Right hindlimb (tissue), 1 donor: Measurements from ENCODE around the gene TENM3.

Experiments used
- DNase-seq: peaks from one replicate; pipeline ENCODE4 v3.0.0-alpha.2; 2018

TENM3 gene

DNA sequence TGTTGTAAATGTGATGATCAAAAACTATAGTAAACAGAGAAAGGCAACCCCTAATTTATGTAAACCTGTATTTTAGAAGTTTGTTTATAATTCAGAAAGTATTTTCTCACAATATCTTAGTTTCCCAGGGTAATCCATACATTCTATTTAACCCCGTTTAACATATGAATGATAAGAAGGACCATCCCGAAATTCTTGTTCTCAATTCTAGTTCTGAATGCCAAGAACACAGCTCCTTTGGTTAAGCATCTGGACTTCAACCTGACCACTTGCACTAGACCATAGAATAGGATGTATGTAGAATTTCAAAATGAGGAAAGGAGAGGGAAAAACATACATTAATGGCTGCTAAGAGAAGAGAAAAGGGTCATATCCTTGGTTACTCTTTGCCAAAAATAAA is 227.0 kb downstream of the TENM3 start:
- no peak for DNase-seq

DNA sequence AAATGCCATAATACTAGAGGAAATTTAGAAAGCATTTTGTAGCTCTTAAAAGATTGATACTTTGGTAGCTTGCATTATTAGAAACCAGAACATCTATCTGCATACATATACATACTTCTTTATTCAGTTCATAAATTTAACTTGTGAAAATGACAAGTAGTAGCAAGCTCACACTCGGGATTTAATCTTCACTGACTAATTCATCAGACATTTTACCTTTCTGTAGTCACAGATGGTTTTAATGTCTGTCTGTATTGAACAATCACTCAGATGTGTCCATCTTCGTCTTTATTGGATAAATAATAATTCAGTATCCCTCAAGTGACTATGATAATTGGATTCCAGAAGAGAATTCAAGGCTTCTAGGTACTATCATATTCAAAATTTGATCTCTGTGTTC is 232.3 kb downstream of the TENM3 start:
- no peak for DNase-seq

DNA sequence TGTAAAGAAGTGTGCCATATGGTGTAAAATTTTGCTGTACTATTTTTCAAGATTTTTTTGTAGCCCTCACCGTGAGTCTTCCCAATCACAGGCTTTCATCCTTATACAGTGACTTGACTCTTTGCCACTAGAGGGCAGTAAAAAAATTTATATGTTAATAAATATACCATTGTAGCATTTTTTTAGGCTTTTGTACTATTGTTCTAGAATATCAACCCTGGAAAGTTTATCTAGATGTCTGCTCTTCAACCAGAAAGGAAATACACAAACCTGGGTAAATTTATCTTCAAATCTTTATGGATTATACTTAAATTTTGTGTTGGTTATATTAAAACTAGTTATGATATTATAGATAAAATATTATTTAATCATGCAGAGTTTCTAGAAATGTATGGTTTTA is 235.3 kb downstream of the TENM3 start:
- no peak for DNase-seq

DNA sequence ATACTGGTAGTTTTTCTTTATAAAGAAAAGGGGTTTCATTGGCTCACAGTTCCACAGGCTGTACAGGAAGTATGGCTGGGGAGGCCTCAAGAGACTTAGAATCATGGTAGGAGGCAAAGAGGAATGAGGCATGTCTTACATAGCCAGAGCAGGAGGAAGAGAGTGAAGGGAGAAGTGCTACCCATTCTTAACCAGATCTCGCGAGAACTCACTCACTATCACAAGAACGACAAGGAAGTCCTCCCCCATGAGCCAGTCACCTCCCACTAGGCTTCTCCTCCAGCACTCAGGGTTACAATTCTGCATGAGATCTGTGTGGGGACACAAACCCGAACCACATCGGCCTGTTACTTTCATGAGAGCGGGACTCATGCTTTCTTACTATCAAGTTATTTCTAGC is 240.5 kb downstream of the TENM3 start:
- DNase-seq, result no peak

DNA sequence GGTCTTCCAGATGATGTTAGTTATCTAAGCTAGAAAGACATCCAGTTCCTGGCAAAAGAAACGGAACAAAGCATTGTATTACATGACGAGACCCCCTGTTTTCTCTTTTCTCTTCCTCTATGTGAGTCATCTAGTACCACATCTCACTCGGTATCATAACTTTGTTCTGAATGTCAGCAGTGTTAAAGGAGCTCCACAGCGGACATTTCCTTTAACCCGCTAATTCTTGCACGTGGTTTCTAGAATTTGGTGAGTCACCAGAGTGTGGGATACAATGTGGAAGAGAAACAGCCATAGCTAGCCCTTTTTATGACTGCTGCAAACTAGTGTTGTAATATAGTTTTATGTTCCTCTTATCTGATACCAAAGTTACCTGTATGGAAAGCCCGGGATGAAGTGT is 243.7 kb downstream of the TENM3 start:
- DNase-seq, result no peak

DNA sequence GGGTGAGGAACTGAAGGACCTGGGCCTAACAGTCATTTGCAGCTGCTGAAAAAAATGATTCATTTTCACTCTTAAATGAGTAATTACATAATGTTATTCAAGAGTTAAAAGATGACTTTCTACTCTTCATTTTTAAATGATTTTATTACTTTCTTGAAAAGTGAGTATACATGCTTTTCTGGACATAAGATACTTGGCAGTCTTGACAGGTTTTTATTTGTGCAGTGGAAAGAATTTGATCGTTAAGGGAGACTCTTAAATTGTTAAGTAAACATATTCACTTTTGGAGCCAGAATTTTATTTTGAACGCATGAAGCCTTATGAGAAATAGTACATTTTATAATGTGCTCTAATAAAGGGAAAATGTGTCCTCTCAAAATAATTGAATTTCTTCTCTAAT is 245.7 kb downstream of the TENM3 start:
- no peak for DNase-seq

DNA sequence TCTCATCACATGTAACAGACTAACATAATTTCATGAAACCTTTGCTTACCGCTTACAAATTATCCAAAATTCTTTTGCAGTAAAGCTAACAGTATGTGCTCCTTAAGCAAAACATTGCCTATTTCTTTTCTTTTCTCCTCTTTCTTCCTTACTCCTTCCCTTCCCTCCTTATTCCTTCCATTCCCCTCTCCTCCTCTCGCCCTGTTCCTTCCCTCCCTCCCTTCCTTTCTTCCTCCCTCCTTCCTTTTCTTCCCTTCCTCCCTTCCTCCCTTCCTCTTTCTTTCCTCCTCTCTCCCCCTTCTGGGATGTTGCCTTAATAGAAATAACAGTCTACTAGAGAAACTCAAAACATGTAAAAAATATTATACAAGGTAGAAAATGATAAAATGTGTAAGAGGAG is 246.4 kb downstream of the TENM3 start:
- no peak for DNase-seq

DNA sequence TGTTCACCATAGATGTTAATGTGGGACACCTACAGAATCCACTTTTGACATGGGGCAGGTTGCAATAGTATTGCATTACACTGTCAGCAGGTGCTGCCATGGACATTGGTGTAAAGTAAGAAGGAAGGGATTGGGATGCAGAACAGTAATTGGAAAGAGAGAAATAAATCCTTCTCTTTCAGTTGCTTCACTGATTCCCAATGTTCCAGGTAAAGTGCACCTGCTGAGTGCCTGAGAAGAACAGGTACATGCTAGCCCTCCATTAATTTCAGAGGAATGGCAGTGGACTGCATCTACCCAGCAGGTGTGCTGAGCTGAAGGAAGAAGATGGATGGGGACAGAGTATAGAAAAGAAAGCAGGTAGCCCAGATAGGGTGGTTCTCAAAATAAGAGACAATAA is 248.5 kb downstream of the TENM3 start:
- DNase-seq, result no peak

DNA sequence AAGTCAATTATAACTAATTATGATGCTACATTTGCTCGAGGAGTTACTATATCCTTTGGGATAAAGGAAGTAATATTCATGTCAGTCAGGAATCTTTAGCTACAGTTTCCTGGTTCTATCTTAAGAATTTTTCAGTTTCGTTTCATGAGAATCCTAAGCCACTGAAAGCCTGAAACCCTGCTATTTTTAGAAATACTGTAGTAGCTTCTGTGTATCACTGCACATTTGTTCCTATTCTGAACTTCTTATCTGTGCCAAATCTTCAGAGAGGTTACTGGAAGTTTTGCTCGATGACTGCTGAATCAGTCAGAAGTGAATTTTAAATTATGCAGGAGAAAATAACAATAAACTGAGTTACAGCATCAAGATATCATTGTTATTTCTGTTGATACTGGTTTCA is 249.2 kb downstream of the TENM3 start:
- DNase-seq, result no peak

DNA sequence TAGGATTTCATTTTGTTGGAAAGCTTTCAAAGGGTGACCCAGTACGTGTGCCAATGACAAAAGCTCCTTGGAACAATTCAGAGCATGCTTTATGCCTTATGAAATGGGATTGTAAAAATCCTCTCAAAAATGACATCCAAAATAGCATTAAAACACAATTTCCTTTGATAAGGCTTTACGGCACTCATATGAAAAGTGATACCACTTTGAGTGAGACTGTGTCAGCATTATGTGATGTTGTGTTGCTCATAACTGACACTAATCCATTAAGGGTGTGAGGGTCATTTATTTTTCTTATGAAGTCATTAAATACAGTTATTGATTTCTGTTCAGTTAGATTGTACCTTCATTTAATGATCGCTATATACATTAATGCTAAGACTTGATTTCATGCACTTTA is 250.2 kb downstream of the TENM3 start:
- no peak for DNase-seq

DNA sequence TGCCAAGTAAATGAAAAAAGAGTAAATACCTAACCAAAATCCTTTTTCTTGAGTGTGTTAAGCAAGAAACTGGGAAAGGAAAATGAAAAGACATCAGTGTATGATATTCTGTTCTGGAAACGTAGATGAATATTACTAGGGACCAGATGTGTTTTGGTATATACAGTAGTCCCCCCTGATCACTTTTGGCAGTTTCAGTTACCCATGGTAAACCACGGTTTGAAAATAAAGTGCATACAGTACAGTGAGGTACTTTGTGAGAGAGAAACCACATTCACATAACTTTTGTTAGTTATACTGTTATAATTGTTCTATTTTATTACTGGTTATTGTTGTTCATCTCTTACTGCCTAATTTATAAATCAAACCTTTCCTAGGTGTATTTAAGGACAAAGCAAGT is 250.9 kb downstream of the TENM3 start:
- no peak for DNase-seq

DNA sequence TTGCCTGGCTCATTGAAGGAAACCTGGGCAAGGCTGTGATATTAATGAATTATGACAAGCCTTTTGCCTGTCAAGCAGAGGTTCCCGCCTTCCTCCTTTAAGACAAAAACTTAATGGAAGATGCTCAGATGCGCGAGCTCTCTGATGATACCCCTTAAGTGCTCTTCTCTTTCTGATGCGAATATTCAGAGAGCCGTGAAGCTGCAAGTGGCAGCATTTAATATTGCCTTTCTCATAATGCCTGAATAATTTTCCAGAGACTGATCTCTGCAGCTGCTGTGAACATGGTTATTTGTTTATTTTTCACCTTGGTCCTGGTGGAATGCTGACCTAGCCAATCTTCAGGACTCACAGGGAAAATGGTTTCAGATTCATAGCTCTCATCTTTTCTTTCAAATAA is 251.8 kb downstream of the TENM3 start:
- DNase-seq, result no peak

DNA sequence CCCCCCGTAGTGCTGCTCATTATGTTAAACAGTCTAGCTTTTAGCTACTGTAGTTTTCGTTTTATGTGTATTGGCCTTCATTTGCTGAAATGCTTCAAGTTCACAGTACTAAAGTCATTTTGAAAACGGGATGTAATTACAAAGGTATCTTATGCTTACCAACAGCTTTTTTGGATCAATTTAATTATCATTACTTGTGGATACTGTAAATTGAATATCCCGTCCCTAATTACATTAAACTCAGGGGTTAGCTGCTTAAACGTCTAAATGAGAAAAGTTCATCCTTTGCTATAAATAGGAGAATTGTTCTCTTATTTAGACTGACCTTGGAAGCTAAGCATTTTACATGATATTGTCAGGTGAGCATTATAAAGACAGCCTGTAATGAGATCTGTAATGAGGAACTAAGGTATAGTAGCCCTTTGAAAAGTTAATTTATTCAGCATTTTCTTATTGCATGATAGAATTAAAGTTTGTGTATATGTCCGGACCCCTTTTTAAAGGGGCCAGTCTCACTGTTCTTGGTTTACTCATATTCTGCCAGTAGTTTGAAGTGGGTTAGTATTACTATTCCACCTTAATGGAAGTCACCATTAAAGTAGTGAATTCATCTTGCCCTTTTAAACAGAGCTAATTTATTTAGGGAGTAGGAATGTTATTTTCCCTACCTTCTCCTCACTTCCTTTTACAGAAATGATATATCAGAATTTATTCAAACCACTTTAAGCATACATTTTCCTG is 252.6 kb downstream of the TENM3 start:
- DNase-seq, result no peak

DNA sequence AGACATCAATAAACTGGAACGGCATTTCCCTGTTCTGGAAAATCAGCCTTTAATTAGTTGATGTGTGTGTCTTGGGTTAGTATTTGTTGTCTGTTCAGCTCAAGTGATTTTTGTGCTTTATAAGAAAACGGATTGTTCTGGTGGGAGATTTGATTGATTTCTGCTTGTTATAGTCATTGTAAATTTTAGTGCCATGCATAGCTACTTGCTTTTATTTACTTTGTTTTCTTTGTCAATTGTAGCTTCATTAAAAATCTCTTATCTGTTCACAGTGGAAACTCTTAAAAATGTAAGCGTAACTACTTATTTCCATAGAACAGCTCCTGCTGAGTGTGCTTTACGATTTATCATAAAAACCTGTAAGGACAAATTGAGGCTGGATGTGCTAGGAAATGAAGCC is 253.2 kb downstream of the TENM3 start:
- DNase-seq, result no peak

DNA sequence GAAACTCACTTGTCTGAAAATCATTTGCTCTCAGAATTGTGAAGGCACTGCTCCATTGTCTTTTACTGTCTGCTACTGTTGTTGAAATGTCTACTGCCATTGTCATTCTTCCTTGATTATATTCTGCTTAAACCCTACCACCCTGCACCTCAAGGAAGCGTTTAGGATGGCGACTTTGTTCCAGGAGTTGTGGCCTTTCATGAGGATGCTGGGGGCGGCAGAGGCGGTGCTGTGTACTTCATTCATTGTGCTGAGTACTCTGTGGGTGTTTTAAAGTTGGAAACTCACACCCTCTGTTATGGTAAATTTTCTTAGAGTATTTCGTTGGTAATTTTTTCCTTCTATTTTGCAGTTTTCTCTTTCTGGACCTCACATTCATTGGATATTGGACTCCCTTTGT is 258.9 kb downstream of the TENM3 start:
- no peak for DNase-seq

DNA sequence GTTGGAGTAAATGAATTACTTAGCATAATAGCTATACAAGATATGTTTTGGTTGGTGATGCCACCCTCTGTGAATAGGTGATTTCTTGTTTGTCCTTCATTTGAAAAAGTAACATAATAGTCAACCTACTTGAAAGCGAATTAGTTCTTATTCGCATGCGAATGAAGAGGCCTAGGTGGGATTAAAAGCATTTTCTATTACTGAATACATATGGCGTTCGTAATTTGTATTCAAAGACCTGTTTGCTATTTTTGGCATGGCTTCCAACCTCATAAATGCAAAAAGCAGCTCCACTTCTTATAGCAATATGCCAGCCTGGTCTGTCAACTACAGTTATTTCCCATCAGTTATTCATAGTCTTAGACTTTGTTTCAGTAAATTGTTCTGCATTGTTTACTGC is 261.3 kb downstream of the TENM3 start:
- no peak for DNase-seq

DNA sequence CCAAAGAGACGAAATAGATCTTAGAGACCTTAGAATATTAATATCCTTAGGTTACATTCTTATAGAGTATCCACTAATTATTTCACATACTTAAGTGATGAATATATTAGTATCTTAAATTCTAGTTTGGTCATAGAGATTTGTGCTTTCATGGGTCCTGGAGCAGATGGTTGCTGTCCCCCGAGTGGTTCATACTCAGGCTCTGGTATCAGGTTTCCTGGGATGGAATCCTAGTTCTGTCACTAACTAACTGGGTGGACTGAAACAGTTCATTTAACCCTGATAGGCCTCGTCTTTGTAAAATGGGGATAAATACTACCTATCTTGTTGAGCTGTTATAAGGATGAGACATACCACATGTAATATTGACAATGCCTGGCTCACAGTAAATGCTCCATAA is 264.6 kb downstream of the TENM3 start:
- DNase-seq, result no peak

DNA sequence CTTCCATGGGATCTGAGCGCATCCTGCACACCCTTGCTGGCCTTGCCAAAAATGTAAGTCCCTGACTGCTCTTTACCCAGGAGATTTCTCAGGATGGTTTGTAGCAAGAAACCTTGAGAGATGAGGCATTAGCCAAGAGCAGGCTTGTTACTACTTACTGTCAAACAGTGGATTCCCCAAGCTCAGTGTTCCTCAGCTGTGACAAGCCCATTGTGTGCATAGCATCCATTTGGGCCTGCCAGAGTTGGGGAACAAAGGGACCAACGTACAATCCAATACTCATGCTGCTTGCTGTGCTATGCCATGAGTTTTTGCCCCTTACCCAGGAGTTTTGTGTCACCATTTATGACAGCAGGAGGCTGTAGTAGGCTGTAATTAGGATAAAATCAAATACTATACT is 267.6 kb downstream of the TENM3 start:
- DNase-seq, result no peak

DNA sequence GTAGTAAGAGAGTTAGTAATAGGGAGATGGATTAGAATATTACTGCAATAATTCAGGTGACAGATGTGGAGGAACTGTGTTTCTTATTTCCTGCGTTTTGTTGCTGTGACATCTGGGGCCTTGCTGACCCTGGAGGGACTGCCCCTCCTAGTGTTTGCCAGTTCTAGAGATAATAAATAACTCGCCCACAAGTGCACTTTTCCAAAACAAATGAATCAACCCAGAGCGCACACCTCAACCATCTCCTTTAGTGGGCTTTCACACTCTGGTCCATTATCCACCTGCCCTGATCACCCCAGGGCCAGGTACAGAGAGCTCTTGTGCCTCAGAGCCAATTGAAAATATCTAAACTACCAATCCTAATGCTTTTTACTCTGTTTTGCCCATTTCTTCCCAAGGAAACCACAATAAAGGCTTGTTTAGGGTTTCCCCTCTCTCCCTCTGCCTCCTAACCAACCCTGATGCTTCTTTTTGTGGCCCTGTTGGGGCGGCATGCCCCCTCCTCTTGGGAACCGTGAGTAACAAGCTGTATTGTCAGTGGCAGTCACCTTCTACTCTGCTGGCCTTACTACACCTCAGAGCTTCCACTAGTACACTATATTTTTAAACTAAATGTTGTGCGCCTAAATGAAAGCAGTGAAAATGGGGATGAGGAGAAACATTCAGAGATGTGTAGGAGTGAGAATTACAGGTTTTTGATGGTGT is 270.5 kb downstream of the TENM3 start:
- DNase-seq, result no peak

DNA sequence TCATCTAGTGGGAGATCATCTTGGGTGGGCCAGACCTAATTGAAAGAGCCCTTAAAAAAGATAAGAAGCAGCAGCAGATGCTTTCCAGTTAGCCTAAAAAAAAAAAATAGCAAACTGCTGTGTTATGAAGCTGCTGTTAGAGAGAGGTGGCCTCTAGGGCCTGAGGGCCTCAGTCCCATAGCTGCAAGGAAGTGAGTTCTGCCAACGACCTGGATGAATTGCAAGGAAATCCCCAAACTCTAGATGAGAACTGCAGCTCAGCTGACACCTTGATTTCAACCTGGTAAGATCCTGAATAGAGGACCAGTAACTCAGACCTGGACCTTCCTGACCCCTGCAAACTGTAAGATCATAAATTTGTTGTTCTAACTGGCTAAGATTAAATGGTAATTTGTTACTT is 275.2 kb downstream of the TENM3 start:
- no peak for DNase-seq

DNA sequence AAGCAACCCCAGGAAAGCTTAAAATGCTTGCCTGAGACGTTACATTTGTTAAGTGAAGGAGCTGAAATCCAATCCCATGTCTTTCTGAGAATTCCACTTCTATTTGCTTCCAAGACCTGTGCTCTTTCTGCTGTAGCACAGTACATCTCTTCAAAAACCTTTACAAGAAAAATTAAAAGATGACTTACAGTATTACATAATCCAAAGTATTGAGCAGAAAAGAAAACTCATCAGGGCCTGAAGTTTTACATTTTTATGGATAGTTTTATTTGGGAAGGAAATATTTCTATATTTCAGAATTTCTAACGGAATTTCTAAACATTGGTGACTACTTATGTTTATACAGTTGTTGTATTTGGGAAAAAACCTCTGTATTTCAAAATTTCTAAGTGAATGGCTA is 276.3 kb downstream of the TENM3 start:
- no peak for DNase-seq

DNA sequence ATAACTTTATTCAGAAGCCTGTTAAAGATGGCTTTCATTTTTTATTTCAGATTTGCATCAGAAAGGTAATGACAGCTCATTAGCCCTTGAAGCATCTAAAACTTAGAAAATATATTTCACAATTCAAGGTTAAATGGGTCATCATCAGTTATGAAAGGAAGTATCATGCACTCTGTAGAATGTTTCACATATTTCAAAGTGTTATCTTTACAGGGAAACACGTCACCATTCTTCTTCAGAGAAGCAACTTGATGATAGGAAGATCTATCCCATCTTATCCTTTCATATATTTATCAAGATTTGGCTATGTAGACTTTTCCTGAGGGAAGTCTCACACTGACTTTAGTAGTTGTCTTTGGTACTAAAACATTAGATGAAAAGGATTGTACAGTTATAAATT is 277.8 kb downstream of the TENM3 start:
- no peak for DNase-seq

DNA sequence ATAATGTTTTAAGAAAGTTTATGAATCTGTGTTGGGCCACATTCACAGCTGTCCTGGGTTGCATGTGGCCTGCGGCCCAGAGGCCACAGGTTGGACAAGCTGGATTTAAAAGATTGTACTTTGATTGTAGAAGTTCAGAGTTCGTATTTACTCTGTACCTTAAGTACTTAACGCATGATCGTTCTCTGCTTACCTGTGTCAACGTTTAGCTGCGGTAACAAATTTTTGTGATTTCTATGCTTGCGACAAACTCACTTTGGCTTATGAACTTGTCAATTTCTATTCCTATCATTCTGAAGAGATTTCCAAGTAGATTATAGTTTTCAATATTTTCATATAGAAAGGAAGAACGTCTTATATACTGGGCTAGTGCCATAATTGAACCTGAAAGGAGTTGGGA is 285.6 kb downstream of the TENM3 start:
- DNase-seq, result no peak

DNA sequence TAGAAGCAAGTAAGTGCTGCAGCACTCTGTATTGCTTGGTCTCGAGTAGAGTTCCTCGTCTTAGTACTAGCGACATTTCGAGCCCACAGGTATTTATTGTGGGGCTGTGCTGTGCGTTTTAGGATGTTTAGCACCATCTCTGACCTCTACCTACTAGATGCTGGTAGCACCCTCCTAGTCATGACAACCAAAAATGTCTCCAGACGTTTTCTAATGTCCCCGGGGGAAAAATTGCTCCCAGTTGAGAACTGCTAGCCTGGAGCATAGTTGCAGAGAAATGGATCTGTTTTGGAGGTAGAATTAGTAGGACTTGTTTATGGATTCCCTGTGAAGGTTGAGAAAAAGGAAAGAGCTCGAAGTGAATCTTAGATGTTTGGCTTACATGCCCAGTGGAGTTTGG is 287.2 kb downstream of the TENM3 start:
- DNase-seq, result no peak

DNA sequence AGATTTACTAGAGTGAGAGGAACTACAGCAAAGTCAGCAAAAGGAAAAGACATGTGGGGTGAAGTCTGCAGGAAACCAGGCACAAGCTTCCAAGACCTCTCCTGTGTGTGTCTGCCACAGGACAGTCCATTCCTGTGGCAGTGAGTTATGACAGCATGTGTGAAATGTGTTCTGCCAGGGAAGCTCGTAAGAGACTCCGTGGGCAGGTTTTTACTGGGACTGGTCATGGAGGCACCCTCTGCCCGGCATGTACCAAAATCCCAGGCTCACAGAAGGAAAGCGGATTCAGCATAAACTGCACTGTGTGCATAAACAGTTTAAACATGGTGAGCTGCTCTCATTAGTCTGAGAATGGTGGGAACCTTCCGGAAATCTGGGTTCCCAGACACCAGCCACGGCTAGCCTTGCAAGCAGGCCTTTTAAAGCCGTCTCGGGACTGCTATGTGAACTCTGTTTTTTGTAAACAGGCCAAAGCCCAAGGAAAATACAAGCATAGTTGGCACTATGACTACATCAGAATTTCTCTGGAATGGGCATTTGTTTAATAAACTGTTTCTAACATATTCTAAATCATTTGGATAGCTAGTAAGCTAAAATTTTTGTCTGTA is 288.5 kb downstream of the TENM3 start:
- no peak for DNase-seq
